ENCODE measurements around the gene CHEK2.
"Not testable (repeated sequence)": the region's sequence is repeated elsewhere in the genome, so short reads cannot be mapped to it uniquely, and the experiment has no call there.

CHEK2 gene

GRCh38 chr22:28741200-28741784 lies 328 bp downstream of the CHEK2 start:
- DNase-seq = no peak

DNA sequence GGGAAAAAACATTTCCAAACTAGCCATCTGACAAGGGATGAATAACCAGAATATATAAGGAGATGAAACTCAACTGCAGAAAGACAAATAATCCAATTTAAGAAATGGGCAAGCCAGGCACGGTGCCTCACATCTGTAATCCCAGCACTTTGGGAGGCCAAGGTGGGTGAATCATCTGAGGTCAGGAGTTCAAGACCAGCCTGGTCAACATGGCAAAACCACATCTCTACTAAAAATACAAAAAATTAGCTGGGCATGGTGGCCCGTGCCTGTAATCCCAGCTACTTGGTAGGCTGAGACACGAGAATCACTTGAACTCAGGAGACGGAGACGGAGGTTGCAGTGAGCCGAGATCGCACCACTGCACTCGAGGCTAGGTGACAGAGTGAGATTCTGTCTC lies 2.7 kb downstream of the CHEK2 start:
- DNase-seq = not testable (repeated sequence)

DNA sequence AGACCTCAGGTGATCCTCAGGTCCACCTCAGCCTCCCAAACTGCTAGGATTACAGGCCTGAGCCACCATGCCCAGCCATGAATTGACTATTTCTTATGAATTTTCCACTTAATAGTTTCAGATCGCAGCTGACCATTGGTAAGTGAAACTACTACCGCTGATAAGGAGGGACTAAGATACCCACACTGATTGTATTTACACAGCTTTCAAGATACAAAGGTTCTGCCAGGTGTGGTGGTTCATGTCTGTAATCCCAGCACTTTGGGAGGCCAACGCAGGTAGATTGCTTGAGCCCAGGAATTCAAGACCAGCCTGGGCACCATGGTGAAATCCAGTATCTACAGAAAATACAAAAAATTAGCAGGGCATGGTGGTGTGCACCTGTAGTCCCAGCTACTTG lies 3.9 kb downstream of the CHEK2 start:
- DNase-seq = no peak

DNA sequence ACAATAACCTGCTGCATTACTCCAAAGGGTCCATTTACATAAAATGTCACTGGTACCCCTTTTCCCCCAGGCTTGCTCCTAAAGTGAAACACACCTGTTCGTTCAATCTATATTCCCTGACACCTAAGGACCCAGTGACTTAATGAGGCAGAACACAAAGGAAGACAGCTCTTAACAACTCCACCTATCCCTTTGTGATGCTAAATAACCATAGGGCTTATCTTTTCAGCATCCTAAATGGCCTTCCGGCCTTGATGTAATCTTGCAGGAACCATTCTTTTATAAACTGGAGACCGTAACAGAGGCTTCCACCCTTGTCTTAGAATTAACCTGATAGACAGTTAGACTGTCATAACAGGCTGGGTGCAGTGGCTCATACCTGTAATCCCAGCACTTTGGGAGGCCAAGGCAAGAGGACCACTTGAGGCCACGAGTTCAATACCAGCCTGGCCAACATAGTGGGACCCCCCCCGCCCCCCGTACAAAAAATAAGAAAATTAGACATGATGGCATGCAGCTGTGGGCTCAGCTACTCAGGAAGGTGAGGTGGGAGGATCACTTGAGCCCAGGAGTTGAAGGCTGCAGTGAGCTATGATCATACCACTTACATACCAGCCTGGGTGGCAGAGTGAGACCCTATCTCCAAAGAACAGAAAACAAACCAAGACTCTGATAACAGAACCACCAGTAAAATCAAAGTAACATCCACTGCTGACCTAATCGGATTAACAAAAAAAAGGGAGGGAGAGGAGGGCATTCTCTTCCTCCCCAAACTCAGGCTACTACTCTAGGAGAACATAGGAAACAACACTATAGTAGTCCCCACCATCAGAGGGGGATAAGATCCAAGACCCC lies 5.1 kb downstream of the CHEK2 start:
- DNase-seq = no peak

GRCh38 chr22:28734393-28734792 lies 7.2 kb downstream of the CHEK2 start:
- DNase-seq = no peak

- no peak for DNase-seq
Measured at GRCh38 chr22:28730179-28730578, 11.4 kb downstream of the CHEK2 start.

DNA sequence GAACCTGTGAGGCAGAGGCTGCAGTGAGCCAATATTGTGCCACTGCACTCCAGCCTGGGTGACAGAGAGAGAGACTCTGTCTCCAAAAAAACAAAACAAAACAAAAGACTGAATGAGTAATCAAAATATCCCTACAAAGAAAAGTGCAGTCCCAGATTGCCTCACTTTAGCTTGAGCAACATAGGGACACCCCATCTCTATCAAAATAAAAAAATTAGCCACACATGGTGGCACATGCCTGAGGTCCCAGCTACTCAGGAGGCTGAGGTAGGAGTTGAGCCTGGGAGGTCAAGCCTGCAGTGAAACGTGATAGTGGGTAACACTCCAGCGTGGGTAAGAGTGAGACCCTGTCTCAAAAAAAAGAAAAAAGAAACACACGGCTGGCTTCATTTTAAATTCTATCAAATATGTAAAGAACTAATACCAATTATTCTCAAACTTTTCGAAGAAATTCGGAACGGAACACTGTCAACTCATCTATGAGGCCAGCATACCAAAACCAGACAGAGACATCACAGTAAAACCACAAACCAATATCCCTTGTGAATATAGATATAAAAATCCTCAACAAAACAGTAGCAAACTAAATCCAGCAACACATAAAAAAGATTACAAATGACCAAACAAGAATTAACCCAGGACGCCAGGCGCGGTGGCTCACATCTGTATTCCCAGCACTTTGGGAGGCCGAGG lies 12.9 kb downstream of the CHEK2 start:
- no peak for DNase-seq

DNA sequence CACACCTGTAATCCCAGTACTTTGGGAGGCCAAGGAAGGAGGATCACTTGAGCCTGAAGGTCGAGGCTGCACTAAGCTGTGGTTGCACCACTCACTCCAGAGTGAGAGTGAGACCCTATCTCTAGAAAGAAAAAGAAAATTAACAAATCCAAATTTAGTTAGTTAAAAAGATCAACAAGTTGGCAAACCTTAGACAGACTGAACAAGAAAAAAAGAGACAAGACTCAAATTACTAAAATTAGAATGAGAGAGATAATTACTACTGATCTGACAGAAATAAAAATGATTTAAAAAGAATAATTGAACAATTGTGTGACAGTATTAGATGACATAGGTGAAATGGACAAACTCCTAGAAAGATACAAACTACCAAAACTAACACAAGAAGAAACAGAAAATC lies 13.6 kb downstream of the CHEK2 start:
- no peak for DNase-seq

DNA sequence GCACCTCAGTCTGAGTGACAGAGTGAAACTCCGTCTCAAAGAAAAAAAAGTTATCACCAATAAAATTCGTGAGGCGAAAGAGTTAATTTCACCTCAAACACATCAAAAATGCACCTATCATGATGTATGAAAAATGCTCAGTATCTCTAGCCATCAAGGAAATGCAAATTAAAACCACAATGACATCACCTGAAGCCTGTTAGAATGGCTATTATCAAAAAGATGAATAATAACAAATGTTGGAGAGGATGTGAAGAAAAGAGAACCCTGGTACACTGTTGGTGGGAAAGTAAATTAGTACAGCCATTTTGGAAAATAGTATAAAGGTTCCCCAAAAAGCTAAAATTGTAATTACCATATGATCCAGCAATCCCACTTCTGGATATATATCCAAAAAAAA lies 23.6 kb downstream of the CHEK2 start:
- DNase-seq = no peak

DNA sequence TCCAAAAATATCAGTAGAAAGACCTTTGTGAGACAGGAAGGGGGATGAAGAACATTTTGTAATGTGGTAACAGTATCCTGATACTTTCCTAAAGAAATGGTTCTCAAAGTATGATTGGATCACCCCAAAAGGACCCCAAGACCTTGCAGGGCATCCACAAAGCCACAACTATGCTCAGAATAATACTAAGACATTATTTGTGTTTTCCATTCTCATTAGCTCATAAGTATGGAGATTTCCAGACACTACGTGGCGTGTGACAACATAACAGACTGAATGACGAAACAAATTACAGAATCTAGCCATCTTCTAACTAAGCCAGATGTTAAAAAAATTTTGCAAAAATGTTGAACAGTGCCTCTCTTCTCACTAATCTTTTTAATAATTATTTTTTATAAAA lies 24.9 kb downstream of the CHEK2 start:
- no peak for DNase-seq

GRCh38 chr22:28715611-28716010 lies 26.0 kb downstream of the CHEK2 start:
- DNase-seq = no peak

DNA sequence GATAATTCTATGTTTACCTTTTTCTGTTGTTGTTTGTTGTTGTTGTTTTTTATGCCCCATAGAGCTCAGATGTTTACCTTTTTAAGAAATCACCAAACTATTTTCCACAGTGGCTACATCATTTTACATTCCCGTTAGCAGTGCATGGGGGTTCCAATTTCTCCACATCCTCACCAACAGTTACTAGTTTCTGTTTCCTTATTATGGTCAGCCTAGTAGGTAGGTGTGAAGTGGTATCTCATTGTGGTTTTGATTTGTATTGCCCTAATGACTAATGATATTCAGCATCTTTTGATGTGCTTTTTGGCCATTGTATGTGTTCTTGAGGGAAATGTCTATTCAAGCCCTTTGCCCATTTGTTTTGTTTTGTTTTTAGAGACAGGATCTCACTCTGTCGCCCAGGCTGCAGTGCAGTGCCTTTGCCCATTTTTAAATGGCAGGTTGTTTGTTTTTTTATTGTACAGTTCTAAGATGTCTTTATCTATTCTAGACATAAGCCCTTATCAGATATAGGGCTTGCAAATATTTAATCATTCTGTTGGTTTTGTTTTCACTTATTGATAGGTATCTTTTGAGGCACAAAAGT lies 27.5 kb downstream of the CHEK2 start:
- DNase-seq = peak; percentile 3

DNA sequence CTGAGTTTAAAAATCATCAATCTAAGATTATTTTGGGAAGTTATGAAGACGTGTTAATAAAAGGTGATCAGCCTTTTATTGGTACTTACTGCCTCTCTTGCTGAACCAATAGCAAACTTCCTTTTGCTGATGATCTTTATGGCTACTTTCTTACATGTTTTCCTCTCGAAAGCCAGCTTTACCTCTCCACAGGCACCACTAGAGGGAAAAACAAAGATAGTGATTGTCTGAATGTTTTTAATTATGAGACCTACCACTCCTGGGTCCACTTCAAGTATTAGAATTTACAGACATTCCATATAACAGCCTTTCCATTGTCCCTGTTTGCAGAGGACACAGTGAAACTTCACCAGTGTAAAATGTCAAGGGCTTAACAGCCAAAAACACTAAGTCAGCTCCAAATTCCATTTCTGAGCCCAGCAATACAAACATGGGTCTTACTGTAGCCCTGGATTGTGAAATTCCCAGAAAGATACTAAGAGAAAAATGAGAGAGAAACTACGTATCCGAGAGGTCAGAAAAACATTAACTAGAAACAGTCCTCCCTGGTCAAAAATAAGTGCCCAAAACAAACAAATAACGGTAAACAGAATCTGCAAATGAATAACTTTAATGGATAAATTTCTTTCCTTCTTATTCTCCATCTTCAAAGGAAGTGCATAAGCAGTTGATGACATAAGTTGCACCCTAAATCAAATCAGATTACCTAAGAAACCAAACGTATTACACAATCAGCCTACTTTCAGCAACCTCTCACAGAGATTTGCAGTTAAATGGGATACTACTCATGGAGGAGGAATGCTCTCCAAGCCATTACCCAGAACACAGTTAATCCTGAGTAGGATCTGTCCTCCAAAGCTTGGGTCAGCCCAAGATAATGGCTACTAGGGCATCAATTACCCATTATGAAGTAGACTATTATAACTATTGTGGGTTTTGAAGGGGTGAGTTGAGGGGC lies 29.5 kb downstream of the CHEK2 start:
- DNase-seq = no peak

DNA sequence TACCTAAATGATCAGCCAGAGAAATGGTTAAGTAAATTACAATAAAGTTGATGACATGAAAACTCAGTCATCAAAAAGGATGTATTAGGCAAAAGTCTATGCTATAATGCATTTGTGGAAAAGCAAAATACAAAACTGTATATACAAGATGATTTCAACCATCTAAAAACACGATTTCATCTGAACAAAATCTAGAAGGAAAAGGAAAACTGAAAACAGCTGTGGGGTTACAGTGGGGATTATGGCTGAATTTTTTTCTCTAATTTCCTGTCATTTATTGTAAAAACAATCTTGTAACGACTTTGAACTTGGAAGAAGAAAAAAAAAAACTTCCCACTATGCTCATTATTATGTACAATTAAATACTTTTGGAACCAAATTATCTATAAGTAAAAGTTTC lies 30.3 kb downstream of the CHEK2 start:
- no peak for DNase-seq

- no peak for DNase-seq
Measured at GRCh38 chr22:28710576-28711191, 30.9 kb downstream of the CHEK2 start.

GRCh38 chr22:28710107-28710506 lies 31.5 kb downstream of the CHEK2 start:
- DNase-seq = no peak

DNA sequence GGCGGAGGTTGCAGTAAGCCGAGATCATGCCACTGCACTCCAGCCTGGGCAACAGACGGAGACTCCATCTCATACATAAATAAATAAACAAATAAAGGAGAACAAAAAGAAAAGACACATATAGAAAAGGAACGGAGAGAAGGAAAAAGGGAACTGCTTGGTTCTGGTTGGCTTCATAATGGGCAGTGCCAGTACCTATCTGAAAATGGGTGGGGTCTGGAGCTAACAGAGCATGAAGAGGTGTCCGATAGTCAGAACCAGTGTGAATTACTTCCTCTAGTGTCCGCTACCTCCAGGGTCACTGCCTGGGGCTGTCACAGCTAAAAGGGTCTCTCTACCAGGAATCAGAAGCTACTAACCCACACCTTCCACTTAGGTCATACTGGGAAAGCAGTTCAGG lies 34.8 kb downstream of the CHEK2 start:
- DNase-seq = no peak

GRCh38 chr22:28703436-28703835 lies 38.2 kb downstream of the CHEK2 start:
- DNase-seq = no peak

GRCh38 chr22:28702891-28703290 lies 38.7 kb downstream of the CHEK2 start:
- DNase-seq = no peak

DNA sequence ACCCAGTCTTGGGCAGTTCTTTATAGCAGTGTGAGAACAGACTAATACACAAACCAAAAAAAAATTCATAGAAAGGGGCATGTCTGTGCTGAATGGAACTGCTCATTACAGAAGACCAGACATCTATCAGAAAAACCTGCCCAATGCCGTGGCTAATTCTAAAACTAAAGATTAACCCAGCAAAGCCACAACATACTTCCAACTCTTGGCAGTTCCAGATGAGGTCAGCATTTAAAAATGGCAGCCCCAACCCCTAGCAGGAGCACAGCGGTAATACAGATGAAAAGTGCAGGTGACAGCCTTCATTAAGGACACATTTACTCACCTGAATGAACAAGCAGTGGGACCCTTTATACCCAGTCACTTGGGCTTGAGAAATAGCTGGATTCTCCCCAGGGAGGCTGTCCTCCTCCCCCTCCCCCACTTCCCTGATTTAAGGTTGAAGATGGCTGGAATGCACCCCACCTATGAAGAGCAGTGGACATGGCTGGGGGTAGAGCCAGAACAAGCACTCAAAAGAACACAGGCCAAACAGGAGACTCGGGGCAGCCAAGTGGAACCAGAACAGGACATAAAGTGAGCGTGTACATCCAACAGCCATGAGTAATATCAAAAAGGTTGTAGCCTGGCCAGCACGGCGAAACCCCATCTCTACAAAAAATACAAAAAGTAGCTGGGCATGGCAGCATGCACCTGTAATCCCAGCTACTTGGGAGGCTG lies 48.4 kb downstream of the CHEK2 start:
- not testable (repeated sequence) for DNase-seq

DNA sequence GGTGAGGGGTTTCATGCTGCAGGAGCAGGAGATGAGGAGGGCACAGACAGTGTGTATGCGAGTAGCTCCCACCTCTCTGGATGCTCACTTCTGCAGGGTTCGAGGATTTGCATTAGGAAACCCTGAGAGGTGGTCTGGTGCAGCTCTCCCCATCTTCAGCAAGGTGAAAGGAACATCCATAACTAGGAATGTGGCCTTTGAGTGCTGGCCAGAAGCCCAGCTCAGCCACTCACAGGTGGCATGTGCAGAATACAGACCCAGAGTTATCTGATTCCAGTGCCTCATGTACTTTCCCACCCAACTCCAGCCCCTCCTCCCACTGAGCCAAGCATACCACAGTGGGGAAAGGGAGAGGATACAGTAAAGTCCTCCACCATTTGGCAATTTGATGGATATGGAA lies 51.8 kb downstream of the CHEK2 start:
- DNase-seq = not testable (repeated sequence)

Measured in CD4-positive, alpha-beta T cell treated with Interleukin-12 subunit alpha and Interleukin-12 subunit beta, for 1 hour (primary cell).